ENCODE results near the gene IFNL4.

DNA sequence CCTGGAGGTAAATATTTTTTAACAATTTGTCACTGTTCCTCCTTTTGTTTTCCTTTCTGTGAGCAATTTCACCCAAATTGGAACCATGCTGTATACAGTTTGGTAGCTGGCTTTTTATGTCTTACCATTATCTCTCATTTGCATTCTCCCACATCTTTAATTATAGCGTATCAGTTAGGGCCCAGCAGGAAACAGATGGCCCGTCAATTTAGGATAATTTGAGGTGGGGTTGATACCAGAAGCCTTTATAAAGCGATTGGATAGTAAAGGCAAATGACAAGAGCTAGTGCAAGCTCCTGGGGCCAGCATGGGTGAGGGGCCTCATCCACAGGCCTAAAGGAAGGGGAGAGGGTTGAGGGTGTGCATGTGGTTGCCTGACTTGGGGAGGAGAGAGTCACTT lies 3.8 kb upstream of the IFNL4 start:
- TF ChIP-seq EZH2phosphoT487 (IDR thresholded peaks at IDR 0.05; ENCODE audit: insufficient read depth, low read depth) (no peak), EZH2 (IDR thresholded peaks at IDR 0.05; ENCODE audit: insufficient read depth, poor library complexity, severe bottlenecking) (no peak)

Data from GM23248 (cell line).